ENCODE measurements around the gene RIPOR2. TPM values are rescaled to one million over a fixed set of nuclear protein-coding genes. Genes with fewer than 3 reads are reported as not detected.

Gene RIPOR2
- total and polyA plus RNA-seq, 2 experiments from 2014 or later = 9.5 to 22.5 TPM

- TF ChIP-seq REST (IDR thresholded peaks at IDR 0.05; ENCODE audit: unreplicated experiment) = no peak
Measured at GRCh38 chr6:24967211-24967610, 31.5 kb upstream of the RIPOR2 start (continued).

GRCh38 chr6:24966381-24966780 lies 30.6 kb upstream of the RIPOR2 start:
- peaks cover 17% of the 10 kb centered on the region for H3K4me1 Mint-ChIP-seq
- no peaks in the 10 kb centered on the region for H3K36me3 Mint-ChIP-seq (ENCODE audit: low read depth)
- peaks cover 15% of the 10 kb centered on the region for H3K9me2 ChIP-seq (ENCODE audit: insufficient read depth)
- H3K4me3 ChIP-seq = no peak overlapping the region
- H4K20me1 ChIP-seq (replicated peaks; ENCODE audit: insufficient read depth) = no peaks in the 10 kb centered on the region
- 0 out of 2 replicates have a peak, but pooled peaks cover 7% of the 10 kb centered on the region for H3K4me1 ChIP-seq (ENCODE audit: insufficient read depth)
- H3K27me3 Mint-ChIP-seq (ENCODE audit: insufficient read depth, low read depth, poor library complexity) = peaks cover 8% of the 10 kb centered on the region
- H3K79me2 ChIP-seq (replicated peaks; ENCODE audit: insufficient read depth) = no peaks in the 10 kb centered on the region
- no peak overlapping the region for H3K27ac ChIP-seq (ENCODE audit: low read depth)
- H2AFZ ChIP-seq = no peak overlapping the region
- H3K4me3 Mint-ChIP-seq = no peak overlapping the region
- no peaks in the 10 kb centered on the region for H3K9me3 Mint-ChIP-seq
- ATAC-seq = no peak
- H3K4me2 ChIP-seq = no peak overlapping the region
- H3K27me3 ChIP-seq (ENCODE audit: insufficient read depth) = no peaks in the 10 kb centered on the region
- DNase-seq (ENCODE audit: low spot score) = no peak
- H3F3A ChIP-seq (replicated peaks; ENCODE audit: low read depth) = no peaks in the 10 kb centered on the region
- no peak overlapping the region for H3K27ac Mint-ChIP-seq
- no peaks in the 10 kb centered on the region for H3K36me3 ChIP-seq (ENCODE audit: insufficient read depth)
- TF ChIP-seq REST (IDR thresholded peaks at IDR 0.05; ENCODE audit: unreplicated experiment) (no peak), CTCF (conservative IDR thresholded peaks at IDR 0.05; ENCODE audit: low read depth in 2 of 2) (no peak), NANOG (IDR thresholded peaks at IDR 0.05; ENCODE audit: borderline replicate concordance) (no peak), JUNB (IDR thresholded peaks at IDR 0.05; ENCODE audit: unreplicated experiment) (no peak), EZH2 (IDR thresholded peaks at IDR 0.05; ENCODE audit: low read depth, unreplicated experiment) (no peak), ZNF114 (CRISPR knock-in tag; IDR thresholded peaks at IDR 0.05) (no peak), ZNF331 (CRISPR knock-in tag; IDR thresholded peaks at IDR 0.05; ENCODE audit: low read depth) (no peak), ETS1 (IDR thresholded peaks at IDR 0.05) (no peak), POLR2AphosphoS5 (IDR thresholded peaks at IDR 0.05; ENCODE audit: low read depth) (no peak)

Data from GM23338 (cell line).